ENCODE measurements around the gene LTN1. TPM values are rescaled to one million over a fixed set of nuclear protein-coding genes. Genes with fewer than 3 reads are reported as not detected.

Gene LTN1
- polyA plus RNA-seq, 1 of the 3 experiments (the other 2 are of a cell fraction), result 3.2 TPM

- Histone ChIP-seq H3K4me2 (no peak overlapping the region), H3K27me3 (ENCODE audit: insufficient read depth) (no peaks in the 10 kb centered on the region), H3K4me3 (ENCODE audit: low read depth in 2 of 2, low read length in 1 of 2) (no peak overlapping the region), H4K20me1 (ENCODE audit: insufficient read depth) (no peaks in the 10 kb centered on the region), H2AFZ (ENCODE audit: low read depth) (no peak overlapping the region), H3F3A (replicated peaks; ENCODE audit: insufficient read depth) (peaks cover 28% of the 10 kb centered on the region), H3K4me1 (ENCODE audit: control insufficient read depth in 1 of 2, insufficient read depth in 2 of 2, low read depth in 1 of 2, low read length in 1 of 2) (peaks cover 0 to 3% of the 10 kb centered on the region in 2 experiments; a peak in 1 of 4 replicates), H3K9ac (no peak overlapping the region; the same call in 1 of the 2 replicates), H3K36me3 (replicated peaks in 1 of 2; ENCODE audit: control insufficient read depth in 1 of 2, insufficient read depth in 2 of 2, low read length in 1 of 2) (peaks cover 81 to 85% of the 10 kb centered on the region in 2 experiments), H3K9me2 (no peaks in the 10 kb centered on the region), H3K27ac (ENCODE audit: low read depth in 2 of 2, low read length in 1 of 2) (peak overlapping the region in 1 of 2 experiments; percentile 90; a peak in 2 of 4 replicates), H3K79me2 (ENCODE audit: insufficient read depth) (no peaks in the 10 kb centered on the region), H3K9me3 (no peaks in the 10 kb centered on the region)
- TF ChIP-seq JUND (IDR thresholded peaks at IDR 0.05), result no peak
- TF ChIP-seq RFX5 (IDR thresholded peaks at IDR 0.05; ENCODE audit: low read length), result no peak
- TF ChIP-seq RXRA (IDR thresholded peaks at IDR 0.05; ENCODE audit: borderline replicate concordance, low read depth), result no peak
- TF ChIP-seq SMC3 (IDR thresholded peaks at IDR 0.05; ENCODE audit: low read depth, low read length), result no peak
- TF ChIP-seq SIN3A (IDR thresholded peaks at IDR 0.05; ENCODE audit: borderline replicate concordance, low read depth, low read length), result no peak
- TF ChIP-seq MXI1 (IDR thresholded peaks at IDR 0.05; ENCODE audit: low read depth, low read length), result no peak
- TF ChIP-seq, protein P1, sequence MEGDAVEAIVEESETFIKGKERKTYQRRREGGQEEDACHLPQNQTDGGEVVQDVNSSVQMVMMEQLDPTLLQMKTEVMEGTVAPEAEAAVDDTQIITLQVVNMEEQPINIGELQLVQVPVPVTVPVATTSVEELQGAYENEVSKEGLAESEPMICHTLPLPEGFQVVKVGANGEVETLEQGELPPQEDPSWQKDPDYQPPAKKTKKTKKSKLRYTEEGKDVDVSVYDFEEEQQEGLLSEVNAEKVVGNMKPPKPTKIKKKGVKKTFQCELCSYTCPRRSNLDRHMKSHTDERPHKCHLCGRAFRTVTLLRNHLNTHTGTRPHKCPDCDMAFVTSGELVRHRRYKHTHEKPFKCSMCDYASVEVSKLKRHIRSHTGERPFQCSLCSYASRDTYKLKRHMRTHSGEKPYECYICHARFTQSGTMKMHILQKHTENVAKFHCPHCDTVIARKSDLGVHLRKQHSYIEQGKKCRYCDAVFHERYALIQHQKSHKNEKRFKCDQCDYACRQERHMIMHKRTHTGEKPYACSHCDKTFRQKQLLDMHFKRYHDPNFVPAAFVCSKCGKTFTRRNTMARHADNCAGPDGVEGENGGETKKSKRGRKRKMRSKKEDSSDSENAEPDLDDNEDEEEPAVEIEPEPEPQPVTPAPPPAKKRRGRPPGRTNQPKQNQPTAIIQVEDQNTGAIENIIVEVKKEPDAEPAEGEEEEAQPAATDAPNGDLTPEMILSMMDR (IDR thresholded peaks at IDR 0.05), result no peak
- no peak for TF ChIP-seq EP300 (IDR thresholded peaks at IDR 0.05; ENCODE audit: borderline replicate concordance in 1 of 2, low read depth in 1 of 2, low read length in 1 of 2)
- TF ChIP-seq PBX3 (IDR thresholded peaks at IDR 0.05), result no peak
- TF ChIP-seq GATA2 (CRISPR knock-in tag; IDR thresholded peaks at IDR 0.05), result no peak
- TF ChIP-seq IRF3 (IDR thresholded peaks at IDR 0.05; ENCODE audit: low read depth, low read length), result no peak
- TF ChIP-seq, protein P2, sequence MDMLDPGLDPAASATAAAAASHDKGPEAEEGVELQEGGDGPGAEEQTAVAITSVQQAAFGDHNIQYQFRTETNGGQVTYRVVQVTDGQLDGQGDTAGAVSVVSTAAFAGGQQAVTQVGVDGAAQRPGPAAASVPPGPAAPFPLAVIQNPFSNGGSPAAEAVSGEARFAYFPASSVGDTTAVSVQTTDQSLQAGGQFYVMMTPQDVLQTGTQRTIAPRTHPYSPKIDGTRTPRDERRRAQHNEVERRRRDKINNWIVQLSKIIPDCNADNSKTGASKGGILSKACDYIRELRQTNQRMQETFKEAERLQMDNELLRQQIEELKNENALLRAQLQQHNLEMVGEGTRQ (IDR thresholded peaks at IDR 0.05; ENCODE audit: borderline replicate concordance, low read depth, low read length), result no peak
- no peak for TF ChIP-seq YY1 (IDR thresholded peaks at IDR 0.05; ENCODE audit: low read depth)
- no peak for TF ChIP-seq FOXM1 (IDR thresholded peaks at IDR 0.05; ENCODE audit: low read depth)
- TF ChIP-seq RCOR1 (IDR thresholded peaks at IDR 0.05; ENCODE audit: low read length), result no peak
- TF ChIP-seq, protein P3, sequence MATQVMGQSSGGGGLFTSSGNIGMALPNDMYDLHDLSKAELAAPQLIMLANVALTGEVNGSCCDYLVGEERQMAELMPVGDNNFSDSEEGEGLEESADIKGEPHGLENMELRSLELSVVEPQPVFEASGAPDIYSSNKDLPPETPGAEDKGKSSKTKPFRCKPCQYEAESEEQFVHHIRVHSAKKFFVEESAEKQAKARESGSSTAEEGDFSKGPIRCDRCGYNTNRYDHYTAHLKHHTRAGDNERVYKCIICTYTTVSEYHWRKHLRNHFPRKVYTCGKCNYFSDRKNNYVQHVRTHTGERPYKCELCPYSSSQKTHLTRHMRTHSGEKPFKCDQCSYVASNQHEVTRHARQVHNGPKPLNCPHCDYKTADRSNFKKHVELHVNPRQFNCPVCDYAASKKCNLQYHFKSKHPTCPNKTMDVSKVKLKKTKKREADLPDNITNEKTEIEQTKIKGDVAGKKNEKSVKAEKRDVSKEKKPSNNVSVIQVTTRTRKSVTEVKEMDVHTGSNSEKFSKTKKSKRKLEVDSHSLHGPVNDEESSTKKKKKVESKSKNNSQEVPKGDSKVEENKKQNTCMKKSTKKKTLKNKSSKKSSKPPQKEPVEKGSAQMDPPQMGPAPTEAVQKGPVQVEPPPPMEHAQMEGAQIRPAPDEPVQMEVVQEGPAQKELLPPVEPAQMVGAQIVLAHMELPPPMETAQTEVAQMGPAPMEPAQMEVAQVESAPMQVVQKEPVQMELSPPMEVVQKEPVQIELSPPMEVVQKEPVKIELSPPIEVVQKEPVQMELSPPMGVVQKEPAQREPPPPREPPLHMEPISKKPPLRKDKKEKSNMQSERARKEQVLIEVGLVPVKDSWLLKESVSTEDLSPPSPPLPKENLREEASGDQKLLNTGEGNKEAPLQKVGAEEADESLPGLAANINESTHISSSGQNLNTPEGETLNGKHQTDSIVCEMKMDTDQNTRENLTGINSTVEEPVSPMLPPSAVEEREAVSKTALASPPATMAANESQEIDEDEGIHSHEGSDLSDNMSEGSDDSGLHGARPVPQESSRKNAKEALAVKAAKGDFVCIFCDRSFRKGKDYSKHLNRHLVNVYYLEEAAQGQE (IDR thresholded peaks at IDR 0.05; ENCODE audit: low read depth, low read length), result no peak
- TF ChIP-seq, protein P4, sequence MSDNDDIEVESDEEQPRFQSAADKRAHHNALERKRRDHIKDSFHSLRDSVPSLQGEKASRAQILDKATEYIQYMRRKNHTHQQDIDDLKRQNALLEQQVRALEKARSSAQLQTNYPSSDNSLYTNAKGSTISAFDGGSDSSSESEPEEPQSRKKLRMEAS (IDR thresholded peaks at IDR 0.05; ENCODE audit: low read depth), result no peak
- TF ChIP-seq, protein P5, sequence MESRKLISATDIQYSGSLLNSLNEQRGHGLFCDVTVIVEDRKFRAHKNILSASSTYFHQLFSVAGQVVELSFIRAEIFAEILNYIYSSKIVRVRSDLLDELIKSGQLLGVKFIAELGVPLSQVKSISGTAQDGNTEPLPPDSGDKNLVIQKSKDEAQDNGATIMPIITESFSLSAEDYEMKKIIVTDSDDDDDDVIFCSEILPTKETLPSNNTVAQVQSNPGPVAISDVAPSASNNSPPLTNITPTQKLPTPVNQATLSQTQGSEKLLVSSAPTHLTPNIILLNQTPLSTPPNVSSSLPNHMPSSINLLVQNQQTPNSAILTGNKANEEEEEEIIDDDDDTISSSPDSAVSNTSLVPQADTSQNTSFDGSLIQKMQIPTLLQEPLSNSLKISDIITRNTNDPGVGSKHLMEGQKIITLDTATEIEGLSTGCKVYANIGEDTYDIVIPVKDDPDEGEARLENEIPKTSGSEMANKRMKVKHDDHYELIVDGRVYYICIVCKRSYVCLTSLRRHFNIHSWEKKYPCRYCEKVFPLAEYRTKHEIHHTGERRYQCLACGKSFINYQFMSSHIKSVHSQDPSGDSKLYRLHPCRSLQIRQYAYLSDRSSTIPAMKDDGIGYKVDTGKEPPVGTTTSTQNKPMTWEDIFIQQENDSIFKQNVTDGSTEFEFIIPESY (IDR thresholded peaks at IDR 0.05; ENCODE audit: borderline replicate concordance, low read depth), result no peak
- TF ChIP-seq FOXJ3 (CRISPR knock-in tag; IDR thresholded peaks at IDR 0.05), result no peak
- no peak for TF ChIP-seq FOSL2 (IDR thresholded peaks at IDR 0.05; ENCODE audit: borderline replicate concordance, low read depth)
- 90% methylated on average over 1 of the region's 1 CpG for WGBS (ENCODE audit: low lambda C conversion rate)
- ChIA-PET POLR2A (no interaction called here), CTCF (interaction anchor here (1.1 kb wide), 1 partner anchor 65 kb away, joined by 4 read pairs; no protein-coding TSS in a partner anchor)
- no peak for DNase-seq
Measured at GRCh38 chr21:28960245-28960644, 32.4 kb downstream of the LTN1 start.

Data from SK-N-SH (cell line).